DLD1 (cell line): ENCODE data around the gene CCHCR1.
"Not testable (repeated sequence)": the region's sequence is repeated elsewhere in the genome, so short reads cannot be mapped to it uniquely, and the experiment has no call there.

Experiments used
- in situ Hi-C: cut with HindIII; loops from 2 replicates; pipeline ENCODE4 v1.10.0; 2017; ENCODE audit warnings: low sequenced_read_pairs

Gene CCHCR1

DNA sequence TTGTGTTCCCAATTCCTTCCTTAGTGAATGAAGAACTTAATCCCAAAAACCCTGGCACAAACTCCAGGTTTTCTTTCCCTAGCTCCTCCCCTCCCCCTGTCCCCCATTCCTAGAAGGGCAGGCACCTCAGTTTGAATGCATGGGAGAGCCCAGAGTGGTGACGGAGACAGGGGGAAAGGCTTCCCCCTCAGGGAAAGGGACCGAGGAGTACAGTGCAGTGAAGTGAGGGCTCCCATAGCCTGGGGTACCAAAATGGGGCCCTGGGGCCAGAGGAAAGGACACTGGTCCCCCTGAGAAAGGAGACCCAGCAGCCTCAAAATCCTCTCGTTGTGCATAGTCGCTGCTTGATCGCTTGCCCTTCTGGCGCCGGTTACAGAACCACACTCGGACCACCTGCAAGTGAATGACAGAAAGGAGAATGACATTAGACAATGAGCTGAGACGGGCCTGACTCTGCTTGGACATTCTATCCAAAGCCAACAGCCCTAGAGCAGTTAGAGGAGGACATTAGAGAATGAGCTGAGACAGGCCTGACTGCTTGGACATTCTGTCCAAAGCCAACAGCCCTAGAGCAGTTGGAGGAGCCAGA, 7.0 kb upstream of the CCHCR1 start:
- in situ Hi-C loops: not testable (repeated sequence)

DNA sequence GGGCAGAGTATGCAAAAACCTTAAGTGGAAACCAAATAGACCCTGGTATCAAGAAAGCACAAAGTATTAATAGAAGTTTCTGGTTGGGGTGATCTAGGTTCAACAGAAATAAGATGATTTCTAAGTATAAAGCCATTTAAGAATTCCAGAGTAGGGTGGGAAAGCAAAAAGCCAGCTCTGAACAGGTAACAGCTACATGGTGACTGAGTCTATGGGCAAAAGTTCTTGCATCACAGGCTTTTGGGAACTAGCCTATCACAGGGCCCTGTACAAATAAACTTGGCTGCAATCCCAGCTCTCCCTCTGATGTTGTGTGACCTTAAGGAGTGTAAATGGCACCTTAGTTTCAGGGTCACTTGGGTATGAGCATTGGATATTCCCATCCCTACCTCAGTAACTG, 6.3 kb upstream of the CCHCR1 start:
- in situ Hi-C loops: no loop called here

DNA sequence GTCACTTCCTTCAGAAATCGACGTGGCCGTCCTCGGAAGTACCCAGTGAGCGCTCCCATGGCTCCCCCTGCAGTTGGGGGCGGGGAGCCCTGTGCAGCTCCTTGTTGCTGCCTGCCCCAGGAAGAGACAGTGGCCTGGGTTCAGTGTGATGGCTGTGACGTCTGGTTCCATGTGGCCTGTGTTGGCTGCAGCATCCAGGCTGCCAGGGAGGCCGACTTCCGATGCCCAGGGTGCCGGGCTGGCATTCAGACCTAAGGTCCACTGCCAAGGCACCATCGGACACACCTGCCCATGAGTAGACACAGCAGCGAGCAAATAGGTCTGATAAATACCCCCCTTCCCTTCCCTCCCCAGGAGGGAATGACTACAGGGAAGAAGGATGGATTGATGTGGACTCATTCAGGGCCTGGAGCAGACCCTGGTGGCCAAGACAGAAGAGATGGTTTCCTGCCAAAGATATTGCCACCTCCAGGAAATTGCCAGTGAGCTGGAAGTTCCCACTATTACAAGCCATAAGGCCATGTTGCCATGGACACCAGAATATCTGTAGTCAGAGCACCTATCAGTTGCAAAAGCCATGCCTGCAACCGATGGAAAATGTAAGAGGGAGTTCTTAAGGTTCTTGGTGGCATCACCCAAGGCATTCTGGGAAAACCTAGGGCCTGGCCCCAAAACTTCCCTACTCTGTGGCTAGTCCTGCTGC, 5.0 kb upstream of the CCHCR1 start:
- in situ Hi-C loops: no loop called here

DNA sequence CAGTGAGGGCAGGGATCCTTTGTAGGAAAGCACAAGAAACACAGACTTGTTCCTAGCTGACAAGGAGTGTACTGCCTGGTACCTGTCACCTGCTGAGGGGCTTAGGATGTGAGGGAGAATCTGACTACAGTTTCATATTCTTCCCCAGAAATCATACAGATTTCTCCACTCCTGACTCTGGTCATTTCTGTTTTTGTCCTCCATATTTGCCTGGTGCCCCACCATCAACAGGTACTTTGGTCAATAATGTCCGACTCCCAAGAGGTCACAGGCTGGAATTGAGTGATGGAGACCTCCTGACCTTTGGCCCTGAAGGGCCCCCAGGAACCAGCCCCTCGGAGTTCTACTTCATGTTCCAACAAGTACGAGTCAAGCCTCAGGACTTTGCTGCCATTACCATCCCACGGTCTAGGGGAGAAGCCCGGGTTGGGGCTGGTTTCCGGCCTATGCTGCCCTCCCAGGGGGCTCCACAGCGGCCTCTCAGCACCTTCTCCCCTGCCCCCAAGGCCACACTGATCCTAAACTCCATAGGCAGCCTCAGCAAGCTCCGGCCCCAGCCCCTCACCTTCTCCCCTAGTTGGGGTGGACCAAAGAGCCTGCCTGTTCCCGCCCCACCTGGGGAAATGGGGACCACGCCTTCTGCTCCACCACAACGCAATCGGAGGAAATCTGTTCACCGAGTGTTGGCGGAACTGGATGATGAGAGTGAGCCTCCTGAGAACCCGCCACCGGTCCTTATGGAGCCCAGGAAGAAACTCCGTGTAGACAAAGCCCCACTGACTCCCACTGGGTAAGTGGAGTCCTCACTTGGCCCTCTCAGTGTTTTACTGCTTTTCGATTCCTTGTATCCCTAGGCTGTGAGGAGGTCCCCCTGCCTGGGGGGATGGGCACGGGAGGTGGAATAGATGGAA, 3.9 kb upstream of the CCHCR1 start:
- in situ Hi-C loops: no loop called here

DNA sequence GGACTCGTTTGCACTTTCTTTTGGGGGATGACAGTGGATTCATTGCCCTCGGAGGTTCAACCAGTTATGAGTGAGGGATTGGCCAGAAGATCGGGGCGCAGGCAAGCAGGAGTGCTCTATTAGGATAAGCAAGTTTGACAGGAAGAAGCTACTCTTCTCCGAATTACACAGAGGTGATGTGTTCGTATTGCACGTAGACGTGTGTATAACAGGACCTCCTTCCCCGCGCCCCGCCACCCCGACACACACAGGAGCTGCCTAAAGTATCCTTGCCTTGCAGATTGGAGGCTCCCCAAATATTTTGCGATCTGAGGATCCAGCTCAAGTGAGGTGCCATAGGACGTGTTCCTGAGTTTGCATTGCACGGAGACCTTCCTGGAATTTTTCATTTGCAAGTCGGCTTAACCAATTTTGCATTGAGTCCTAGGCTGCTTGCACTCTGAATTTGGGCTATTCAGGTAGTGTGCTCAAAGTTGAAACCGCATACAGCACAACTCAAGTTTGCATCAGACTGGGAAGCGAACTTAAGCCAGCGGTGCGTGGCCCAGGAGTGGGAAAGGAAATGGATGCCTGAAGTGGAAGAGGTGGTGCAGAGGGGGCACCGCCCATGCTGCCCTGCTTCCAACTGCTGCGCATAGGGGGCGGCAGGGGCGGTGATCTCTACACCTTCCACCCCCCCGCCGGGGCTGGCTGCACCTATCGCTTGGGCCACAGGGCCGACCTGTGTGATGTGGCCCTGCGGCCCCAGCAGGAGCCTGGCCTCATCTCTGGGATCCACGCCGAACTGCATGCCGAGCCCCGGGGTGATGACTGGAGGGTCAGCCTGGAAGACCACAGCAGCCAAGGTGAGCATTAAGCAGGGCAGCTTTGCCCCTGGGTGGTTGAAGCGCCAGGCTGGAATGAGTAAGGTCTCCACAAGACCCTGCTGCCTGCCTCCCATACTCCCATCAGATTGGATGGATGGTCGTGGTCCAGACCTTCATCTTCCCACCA, 1.6 kb upstream of the CCHCR1 start:
- in situ Hi-C loops: no loop called here

- in situ Hi-C loops: no loop called here
These were observed 699 bp upstream of the CCHCR1 start, which contains the start of gene TCF19 for GRCh38 chr6:31158140-31158862. TSS of gene TCF19 (plus strand) at chr6:31158589. CDS start at chr6:31159470, 881 bp downstream.

GRCh38 chr6:31156641-31157040, 961 bp downstream of the CCHCR1 start:
- in situ Hi-C loops: no loop called here

DNA sequence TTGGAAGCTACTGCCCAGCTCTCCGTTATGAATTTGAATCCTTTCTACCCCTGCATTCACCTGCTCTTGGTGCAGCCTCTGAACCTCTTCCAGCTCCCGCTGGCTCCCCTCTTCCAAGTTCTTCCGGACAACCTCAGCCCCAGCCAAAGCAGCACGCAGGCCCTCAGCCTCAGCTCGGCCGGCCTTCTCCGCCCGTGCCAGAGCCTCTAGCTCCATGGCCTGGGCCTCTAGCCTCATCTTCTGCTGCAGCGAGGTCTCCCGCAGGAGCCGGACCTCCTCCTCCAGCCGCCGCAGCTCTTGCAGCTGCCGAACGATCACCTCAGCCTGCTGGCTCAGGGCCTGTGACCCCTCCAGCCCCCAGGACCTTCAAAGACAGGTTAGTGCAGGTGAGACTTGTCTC, 3.2 kb downstream of the CCHCR1 start:
- in situ Hi-C loops: no loop called here

DNA sequence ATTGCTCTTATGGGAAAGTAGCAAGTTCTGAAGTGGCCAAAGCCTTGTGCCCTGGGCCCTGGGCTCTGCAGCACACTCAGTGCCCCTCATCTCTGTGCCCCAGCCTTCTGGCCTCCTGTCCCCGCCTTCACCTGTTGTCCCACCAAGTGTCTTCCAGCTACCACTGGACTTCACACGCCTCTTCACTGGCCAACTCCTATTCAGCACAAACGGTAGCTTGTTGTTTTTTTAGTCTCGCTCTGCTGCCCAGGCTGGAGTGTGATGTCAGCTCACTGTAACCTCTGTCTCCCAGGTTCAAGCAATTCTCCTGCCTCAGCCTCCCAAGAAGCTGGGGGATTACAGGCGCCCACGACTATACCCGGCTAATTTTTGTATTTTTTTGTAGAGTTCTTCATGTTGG, 4.8 kb downstream of the CCHCR1 start:
- in situ Hi-C loops: no loop called here

GRCh38 chr6:31149827-31150447, 7.7 kb downstream of the CCHCR1 start:
- in situ Hi-C loops: loop anchor here (25.0 kb wide), 1 partner anchor 87 kb away; no protein-coding TSS in a partner anchor

- in situ Hi-C loops: loop anchor here (25.0 kb wide), 1 partner anchor 92 kb away; no protein-coding TSS in a partner anchor
These were observed 12.2 kb downstream of the CCHCR1 start for GRCh38 chr6:31145386-31145785.

DNA sequence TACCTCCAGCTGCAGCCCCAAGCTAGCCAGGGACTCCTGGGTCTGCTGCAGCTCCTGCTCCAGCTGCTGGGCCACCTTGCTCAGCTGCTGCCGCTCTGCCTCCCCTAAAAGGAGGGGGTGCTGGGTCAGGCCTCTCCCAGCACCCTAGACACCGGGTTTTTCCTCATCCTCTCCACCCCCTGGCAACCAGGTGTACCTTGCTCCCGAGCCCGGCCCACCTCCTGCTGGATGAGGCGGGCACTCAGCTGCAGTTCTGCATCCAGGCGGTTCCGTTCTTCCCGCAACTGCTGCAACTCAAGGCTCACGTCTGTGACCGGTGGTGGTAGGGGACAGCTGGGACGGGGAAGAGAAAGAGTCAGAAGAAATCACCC, 12.6 kb downstream of the CCHCR1 start:
- in situ Hi-C loops: loop anchor here (25.0 kb wide), 1 partner anchor 92 kb away; no protein-coding TSS in a partner anchor

DNA sequence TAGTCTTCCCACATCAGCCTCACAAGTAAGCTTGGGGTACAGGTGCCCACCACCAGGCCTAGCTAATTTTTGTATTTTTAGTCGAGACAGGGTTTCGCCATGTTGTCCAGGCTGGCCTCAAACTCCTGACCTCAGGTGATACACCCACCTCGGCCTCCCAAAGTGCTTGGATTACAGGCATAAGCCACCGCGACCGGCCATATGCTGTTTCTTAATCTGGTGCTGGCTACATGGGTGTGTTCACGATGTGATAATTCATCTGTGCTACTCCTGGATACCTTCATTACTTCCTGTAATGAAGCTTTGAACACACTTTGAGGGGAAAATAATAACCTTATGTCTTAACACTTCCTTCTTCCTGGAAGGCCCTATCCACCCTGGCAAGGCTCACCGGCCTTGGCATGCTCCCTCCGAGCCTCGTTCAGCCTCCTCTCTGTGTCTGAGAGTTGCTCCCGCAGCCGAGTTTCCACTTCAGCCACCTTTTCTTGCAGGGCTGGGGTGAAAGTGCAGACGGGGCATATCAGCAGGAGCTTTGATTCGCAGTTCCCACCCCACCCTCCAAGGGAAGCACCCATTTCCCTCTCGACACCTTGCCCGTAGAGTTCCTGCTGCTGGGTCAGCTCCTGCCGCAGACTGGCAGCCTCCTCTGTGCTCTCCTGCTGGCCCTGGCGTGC, 13.2 kb downstream of the CCHCR1 start:
- in situ Hi-C loops: loop anchor here (25.0 kb wide), 1 partner anchor 93 kb away; no protein-coding TSS in a partner anchor

- in situ Hi-C loops: loop anchor here (25.0 kb wide), 1 partner anchor 94 kb away; no protein-coding TSS in a partner anchor
These were observed 14.5 kb downstream of the CCHCR1 start for GRCh38 chr6:31143148-31143547.

DNA sequence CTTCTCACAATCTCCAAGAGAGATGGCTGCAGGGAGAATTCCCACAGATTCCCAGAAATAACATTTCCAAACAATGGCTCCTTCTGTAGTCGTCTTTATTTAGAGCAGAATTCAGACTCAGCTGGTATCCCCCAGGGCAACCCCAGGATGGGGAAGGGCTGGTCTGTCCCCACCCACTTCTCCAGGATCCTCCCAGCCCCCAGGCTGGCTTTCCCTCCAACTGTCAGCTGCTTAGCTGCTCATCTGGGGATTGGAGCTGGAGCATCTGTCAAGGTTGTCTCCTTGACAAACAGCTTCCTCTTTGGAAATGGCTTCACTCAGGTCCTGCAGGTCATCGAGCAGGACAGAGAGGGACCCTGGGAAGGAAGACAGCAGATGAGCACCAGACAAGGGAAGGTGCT, 15.2 kb downstream of the CCHCR1 start:
- in situ Hi-C loops: loop anchor here (25.0 kb wide), 1 partner anchor 95 kb away; no protein-coding TSS in a partner anchor

- in situ Hi-C loops: loop anchor here (25.0 kb wide), 1 partner anchor 97 kb away; no protein-coding TSS in a partner anchor
These were observed 17.0 kb downstream of the CCHCR1 start for GRCh38 chr6:31140643-31141042.

DNA sequence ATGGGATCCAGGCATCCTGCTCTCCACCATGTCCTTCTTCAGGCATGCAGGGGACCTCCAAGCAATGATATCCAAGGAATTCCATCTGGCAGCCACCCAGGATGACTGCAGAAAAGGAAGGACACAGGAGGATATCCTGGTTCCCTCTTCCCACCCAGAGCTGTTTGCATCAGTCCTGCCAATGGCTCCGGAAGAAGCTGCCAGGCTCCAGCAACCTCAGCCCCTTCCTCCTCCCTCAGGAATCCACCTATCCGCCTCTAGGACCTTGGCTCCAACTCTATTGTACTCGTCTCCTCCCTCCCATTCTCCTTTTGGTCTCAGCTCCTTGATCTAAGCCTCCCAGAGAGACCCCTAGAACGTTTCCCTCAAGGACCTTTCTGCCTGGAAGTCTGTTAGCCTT, 18.0 kb downstream of the CCHCR1 start:
- in situ Hi-C loops: loop anchor here (25.0 kb wide), 1 partner anchor 98 kb away; no protein-coding TSS in a partner anchor

DNA sequence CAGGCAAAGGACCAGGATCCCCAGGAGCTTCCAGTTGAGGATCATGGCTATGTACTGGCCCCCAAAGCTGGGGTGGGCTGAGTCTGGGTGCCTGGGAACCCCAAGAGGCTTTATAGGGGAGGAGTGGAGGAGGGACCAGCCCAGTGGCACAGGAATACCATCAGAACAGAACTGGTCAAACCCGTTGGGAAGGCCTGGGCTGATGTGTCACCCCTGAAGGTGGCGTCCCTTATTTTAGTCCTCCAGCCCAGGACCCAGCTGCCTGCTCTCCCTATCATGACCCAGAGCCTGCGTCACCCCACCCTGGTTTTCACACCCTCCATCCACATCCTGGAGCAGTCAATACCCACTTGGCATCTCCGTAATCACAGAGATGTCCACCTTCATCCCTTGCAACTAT, 18.6 kb downstream of the CCHCR1 start, which contains the start of gene PSORS1C2:
TSS of gene PSORS1C2 (minus strand) at position 85 of the 400 bp plus-strand sequence. CDS start at position 45, 40 bp downstream.
- in situ Hi-C loops: loop anchor here (25.0 kb wide), 1 partner anchor 98 kb away; no protein-coding TSS in a partner anchor
